ENCODE data around the gene INVS.

INVS gene

GRCh38 chr9:100086097-100086635, 12.9 kb upstream of the INVS start:
- Histone ChIP-seq H2AFZ (ENCODE audit: low read length) (no peak overlapping the region), H3K4me1 (ENCODE audit: insufficient read depth, low read length, severe bottlenecking) (peaks cover 98% of the 10 kb centered on the region), H3F3A (ENCODE audit: insufficient read depth, low read length) (peaks cover 19% of the 10 kb centered on the region), H3K9me3 (ENCODE audit: low read length) (no peaks in the 10 kb centered on the region), H3K27me3 (ENCODE audit: insufficient read depth, low read length) (no peaks in the 10 kb centered on the region), H3K9me2 (ENCODE audit: low read depth, low read length) (no peaks in the 10 kb centered on the region), H3K4me3 (ENCODE audit: low read depth, low read length, poor library complexity, severe bottlenecking) (peak overlapping the region; percentile 16), H4K20me1 (ENCODE audit: insufficient read depth, low read length) (no peaks in the 10 kb centered on the region), H3K36me3 (ENCODE audit: insufficient read depth, low read length) (no peaks in the 10 kb centered on the region), H3K27ac (ENCODE audit: low read depth, low read length, poor library complexity, severe bottlenecking) (peak overlapping the region; percentile 91), H3K79me2 (ENCODE audit: insufficient read depth, low read length) (peaks cover 95% of the 10 kb centered on the region), H3K4me2 (ENCODE audit: low read length) (peak overlapping the region; percentile 71), H3K9ac (ENCODE audit: low read length) (peak overlapping the region; percentile 44)
- no peak for TF ChIP-seq CTCF (IDR thresholded peaks at IDR 0.05; ENCODE audit: low read length)
- TF ChIP-seq EZH2 (IDR thresholded peaks at IDR 0.05; ENCODE audit: borderline replicate concordance, low read length), result no peak

- Histone ChIP-seq H3K27ac (ENCODE audit: low read depth, low read length, poor library complexity, severe bottlenecking) (peak overlapping the region; percentile 91), H3K4me3 (ENCODE audit: low read depth, low read length, poor library complexity, severe bottlenecking) (peak overlapping the region; percentile 32), H3K9me3 (ENCODE audit: low read length) (no peaks in the 10 kb centered on the region), H3K4me1 (ENCODE audit: insufficient read depth, low read length, severe bottlenecking) (peaks cover 98% of the 10 kb centered on the region), H2AFZ (ENCODE audit: low read length) (no peak overlapping the region), H3F3A (ENCODE audit: insufficient read depth, low read length) (peaks cover 19% of the 10 kb centered on the region), H3K79me2 (ENCODE audit: insufficient read depth, low read length) (peaks cover 95% of the 10 kb centered on the region), H3K4me2 (ENCODE audit: low read length) (peak overlapping the region; percentile 71), H3K9ac (ENCODE audit: low read length) (peak overlapping the region; percentile 39), H3K36me3 (ENCODE audit: insufficient read depth, low read length) (no peaks in the 10 kb centered on the region), H4K20me1 (ENCODE audit: insufficient read depth, low read length) (no peaks in the 10 kb centered on the region), H3K27me3 (ENCODE audit: insufficient read depth, low read length) (no peaks in the 10 kb centered on the region), H3K9me2 (ENCODE audit: low read depth, low read length) (no peaks in the 10 kb centered on the region)
- TF ChIP-seq CTCF (IDR thresholded peaks at IDR 0.05; ENCODE audit: low read length) (no peak), EZH2 (IDR thresholded peaks at IDR 0.05; ENCODE audit: borderline replicate concordance, low read length) (no peak)
These were observed 11.8 kb upstream of the INVS start for GRCh38 chr9:100087218-100087617.

- H3F3A ChIP-seq (ENCODE audit: insufficient read depth, low read length), result peaks cover 19% of the 10 kb centered on the region
- peaks cover 94% of the 10 kb centered on the region for H3K79me2 ChIP-seq (ENCODE audit: insufficient read depth, low read length)
- H3K27me3 ChIP-seq (ENCODE audit: insufficient read depth, low read length), result no peaks in the 10 kb centered on the region
These were observed 10.8 kb upstream of the INVS start for GRCh38 chr9:100088202-100088601.

More at GRCh38 chr9:100088202-100088601, 10.8 kb upstream of the INVS start:
- H3K9me2 ChIP-seq (ENCODE audit: low read depth, low read length), result no peaks in the 10 kb centered on the region
- no peaks in the 10 kb centered on the region for H3K9me3 ChIP-seq (ENCODE audit: low read length)
- peak overlapping the region; percentile 71 for H3K4me2 ChIP-seq (ENCODE audit: low read length)
- peaks cover 3% of the 10 kb centered on the region; the same call in 1 of the 2 replicates for H3K36me3 ChIP-seq (ENCODE audit: insufficient read depth, low read length)
- TF ChIP-seq CTCF (IDR thresholded peaks at IDR 0.05; ENCODE audit: low read length) (no peak), EZH2 (IDR thresholded peaks at IDR 0.05; ENCODE audit: borderline replicate concordance, low read length) (no peak)
- H3K4me3 ChIP-seq (ENCODE audit: low read depth, low read length, poor library complexity, severe bottlenecking), result peak overlapping the region; percentile 32
- H3K4me1 ChIP-seq (ENCODE audit: insufficient read depth, low read length, severe bottlenecking), result peaks cover 98% of the 10 kb centered on the region
- H4K20me1 ChIP-seq (ENCODE audit: insufficient read depth, low read length), result no peaks in the 10 kb centered on the region
- peak overlapping the region; percentile 39 for H3K9ac ChIP-seq (ENCODE audit: low read length)
- peak overlapping the region; percentile 91 for H3K27ac ChIP-seq (ENCODE audit: low read depth, low read length, poor library complexity, severe bottlenecking)
- no peak overlapping the region for H2AFZ ChIP-seq (ENCODE audit: low read length)

Data from OCI-LY1 (cell line).